ENCODE measurements around the gene CCL14. TPM values are rescaled to one million over a fixed set of nuclear protein-coding genes. Genes with fewer than 3 reads are reported as not detected.
A peak's percentile ranks its signal among the peaks of the same experiment; 100 is the strongest.
"Not testable (repeated sequence)": the region's sequence is repeated elsewhere in the genome, so short reads cannot be mapped to it uniquely, and the experiment has no call there.

Gene CCL14
- polyA plus RNA-seq, 4 donors = 15.2 to 27.2 (median 18.9) TPM

- not testable (repeated sequence) for DNase-seq (ENCODE audit: low read depth in 4 of 4, low spot score in 3 of 4)
These were observed 8.8 kb upstream of the CCL14 start for GRCh38 chr17:35995346-35995745.

GRCh38 chr17:35991075-35991474, 4.5 kb upstream of the CCL14 start:
- no peak for DNase-seq (ENCODE audit: low read depth in 4 of 4, low spot score in 3 of 4)

- no peak for DNase-seq (ENCODE audit: low read depth in 4 of 4, low spot score in 3 of 4)
These were observed 1.6 kb upstream of the CCL14 start for GRCh38 chr17:35988164-35988563.

- DNase-seq (ENCODE audit: low read depth in 4 of 4, low spot score in 3 of 4) = no peak
These were observed 2.4 kb downstream of the CCL14 start for GRCh38 chr17:35984140-35984539.

GRCh38 chr17:35982409-35983191, 3.9 kb downstream of the CCL14 start:
- no peak for DNase-seq (ENCODE audit: low read depth in 4 of 4, low spot score in 3 of 4)

- no peak for DNase-seq (ENCODE audit: low read depth in 4 of 4, low spot score in 3 of 4)
These were observed 4.6 kb downstream of the CCL14 start for GRCh38 chr17:35981908-35982330.

GRCh38 chr17:35981246-35981645, 5.3 kb downstream of the CCL14 start, which contains the start of gene CCL16:
TSS of gene CCL16 (minus strand) at chr17:35981497. CDS start at chr17:35981420, 77 bp downstream.
- DNase-seq (ENCODE audit: low read depth in 4 of 4, low spot score in 3 of 4) = no peak

GRCh38 chr17:35978346-35978745, 8.2 kb downstream of the CCL14 start:
- no peak for DNase-seq (ENCODE audit: low read depth in 4 of 4, low spot score in 3 of 4)

GRCh38 chr17:35977509-35977908, 9.0 kb downstream of the CCL14 start:
- DNase-seq (ENCODE audit: low read depth in 4 of 4, low spot score in 3 of 4) = no peak

GRCh38 chr17:35973333-35974260, 12.9 kb downstream of the CCL14 start:
- DNase-seq (ENCODE audit: low read depth in 4 of 4, low spot score in 3 of 4) = no peak

GRCh38 chr17:35972945-35973332, 13.6 kb downstream of the CCL14 start:
- no peak for DNase-seq (ENCODE audit: low read depth in 4 of 4, low spot score in 3 of 4)

GRCh38 chr17:35972535-35972934, 14.0 kb downstream of the CCL14 start:
- no peak for DNase-seq (ENCODE audit: low read depth in 4 of 4, low spot score in 3 of 4)

- DNase-seq (ENCODE audit: low read depth in 4 of 4, low spot score in 3 of 4) = no peak
These were observed 14.5 kb downstream of the CCL14 start for GRCh38 chr17:35972066-35972465.

GRCh38 chr17:35969558-35970380, 16.8 kb downstream of the CCL14 start:
- peak; percentile 75 to 85 (median 80) for DNase-seq (ENCODE audit: low read depth in 4 of 4, low spot score in 3 of 4)

GRCh38 chr17:35968520-35969054, 17.9 kb downstream of the CCL14 start:
- DNase-seq (ENCODE audit: low read depth in 4 of 4, low spot score in 3 of 4) = no peak

GRCh38 chr17:35965272-35965671, 21.3 kb downstream of the CCL14 start:
- no peak for DNase-seq (ENCODE audit: low read depth in 4 of 4, low spot score in 3 of 4)

GRCh38 chr17:35963663-35964062, 22.9 kb downstream of the CCL14 start:
- no peak for DNase-seq (ENCODE audit: low read depth in 4 of 4, low spot score in 3 of 4)

GRCh38 chr17:35953720-35954119, 32.8 kb downstream of the CCL14 start:
- DNase-seq (ENCODE audit: low read depth in 4 of 4, low spot score in 3 of 4) = no peak

- no peak for DNase-seq (ENCODE audit: low read depth in 4 of 4, low spot score in 3 of 4)
These were observed 37.1 kb downstream of the CCL14 start for GRCh38 chr17:35949401-35949800.

- no peak for DNase-seq (ENCODE audit: low read depth in 4 of 4, low spot score in 3 of 4)
These were observed 38.4 kb downstream of the CCL14 start for GRCh38 chr17:35948092-35948491.
